Vagina (tissue), 2 donors: ENCODE measurements around the gene ZFY.

ENCODE experiments used
- CTCF ChIP-seq, 3 experiments: fragments of 450-650 bp in 2 of 3; fragments of 200-600 bp in 1 of 3; sonication (generic) in 1 of 3; IDR thresholded peaks; one replicate each; pipeline ENCODE4 v1.5.1; 2017 to 2019; ENCODE audit warnings: antibody characterized with exemption in 3 of 3, mild to moderate bottlenecking in 2 of 3, moderate library complexity in 2 of 3
- POLR2A ChIP-seq, 2 donors: fragments of 450-650 bp; IDR thresholded peaks; one replicate each; pipeline ENCODE4 v1.6.1; 2017; ENCODE audit warnings: antibody characterized with exemption in 2 of 2, mild to moderate bottlenecking in 2 of 2, moderate library complexity in 2 of 2

- TF ChIP-seq CTCF (IDR thresholded peaks at IDR 0.05) = no peak
- TF ChIP-seq POLR2A (IDR thresholded peaks at IDR 0.05) = no peak
Observed at GRCh38 chrY:2907356-2907755, 27.8 kb upstream of the ZFY start.
